HG03196 (cell line): ENCODE results near the gene RPS19BP1.

Experiments used
- ATAC-seq: cut with Tn5 transposase; IDR thresholded peaks from one replicate; pipeline ENCODE4 v1.9.1; 2021; ENCODE audit not compliant: unreplicated experiment

Gene RPS19BP1

DNA sequence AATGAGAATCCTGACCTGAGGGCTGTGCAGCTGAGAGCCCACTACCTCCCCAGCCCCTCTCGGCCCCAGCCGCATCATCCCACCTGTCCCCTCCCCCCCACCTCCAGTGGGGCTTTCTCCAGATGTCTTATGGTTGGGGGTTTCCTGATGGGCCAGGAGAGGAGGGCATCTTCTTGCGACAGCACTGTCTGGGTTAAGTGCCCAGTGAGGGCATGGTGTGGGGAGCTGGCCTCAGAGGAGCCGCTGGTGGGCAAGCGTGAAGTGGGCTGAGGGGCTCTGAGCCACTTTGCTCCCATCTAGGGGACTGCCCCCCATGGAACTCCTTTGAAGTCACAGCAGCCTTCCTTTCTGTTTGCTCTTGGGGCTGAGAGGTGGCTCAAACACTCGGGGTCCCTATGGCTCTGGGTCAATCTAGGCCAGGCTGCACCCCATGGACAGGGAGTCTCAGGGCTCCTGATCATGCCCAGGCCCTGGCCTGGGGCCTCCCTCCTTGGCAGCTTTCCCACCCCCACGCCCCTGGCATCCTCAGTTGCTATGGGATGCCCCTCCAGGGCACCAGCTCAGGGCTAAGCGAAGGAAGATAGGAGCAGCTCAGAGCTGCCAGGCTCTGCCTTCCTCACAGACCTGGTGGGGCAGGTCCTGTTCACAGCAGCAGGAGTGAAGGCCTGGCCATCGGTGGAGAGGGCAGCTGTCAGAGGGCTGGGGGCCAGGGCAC, 41.4 kb downstream of the RPS19BP1 start:
- no peak for ATAC-seq

DNA sequence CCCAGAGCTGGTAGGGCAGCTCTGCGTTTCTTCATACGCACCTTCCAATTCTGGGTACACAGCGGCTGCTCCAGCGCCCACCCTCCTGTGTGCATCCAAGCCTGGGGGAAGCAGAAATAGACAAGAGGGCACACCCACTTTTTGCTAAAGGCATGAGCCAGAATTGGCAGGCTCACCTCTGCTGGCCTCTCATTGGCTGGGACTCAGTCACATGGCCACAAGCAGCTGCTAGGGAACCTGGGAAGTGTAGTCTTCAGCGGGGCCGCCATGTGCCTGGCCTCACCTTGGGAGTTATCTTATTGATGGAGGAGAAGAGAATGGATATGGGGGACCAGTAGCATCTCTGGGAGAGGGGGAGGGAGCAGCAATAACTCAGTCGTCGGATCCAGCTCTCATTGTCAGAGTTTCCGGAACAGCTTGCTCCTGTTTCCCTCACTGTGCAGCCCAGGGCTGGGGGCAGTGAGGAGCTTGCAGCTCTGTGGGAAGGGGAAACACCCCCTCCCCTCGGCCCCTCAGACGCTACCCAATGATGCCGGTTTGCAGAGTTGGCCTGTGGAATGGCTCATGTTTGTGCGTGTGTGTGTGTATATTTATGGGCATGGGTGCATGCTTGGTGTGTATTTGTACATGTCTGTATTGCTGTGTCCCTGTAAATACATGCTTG, 42.3 kb downstream of the RPS19BP1 start:
- ATAC-seq, result no peak

DNA sequence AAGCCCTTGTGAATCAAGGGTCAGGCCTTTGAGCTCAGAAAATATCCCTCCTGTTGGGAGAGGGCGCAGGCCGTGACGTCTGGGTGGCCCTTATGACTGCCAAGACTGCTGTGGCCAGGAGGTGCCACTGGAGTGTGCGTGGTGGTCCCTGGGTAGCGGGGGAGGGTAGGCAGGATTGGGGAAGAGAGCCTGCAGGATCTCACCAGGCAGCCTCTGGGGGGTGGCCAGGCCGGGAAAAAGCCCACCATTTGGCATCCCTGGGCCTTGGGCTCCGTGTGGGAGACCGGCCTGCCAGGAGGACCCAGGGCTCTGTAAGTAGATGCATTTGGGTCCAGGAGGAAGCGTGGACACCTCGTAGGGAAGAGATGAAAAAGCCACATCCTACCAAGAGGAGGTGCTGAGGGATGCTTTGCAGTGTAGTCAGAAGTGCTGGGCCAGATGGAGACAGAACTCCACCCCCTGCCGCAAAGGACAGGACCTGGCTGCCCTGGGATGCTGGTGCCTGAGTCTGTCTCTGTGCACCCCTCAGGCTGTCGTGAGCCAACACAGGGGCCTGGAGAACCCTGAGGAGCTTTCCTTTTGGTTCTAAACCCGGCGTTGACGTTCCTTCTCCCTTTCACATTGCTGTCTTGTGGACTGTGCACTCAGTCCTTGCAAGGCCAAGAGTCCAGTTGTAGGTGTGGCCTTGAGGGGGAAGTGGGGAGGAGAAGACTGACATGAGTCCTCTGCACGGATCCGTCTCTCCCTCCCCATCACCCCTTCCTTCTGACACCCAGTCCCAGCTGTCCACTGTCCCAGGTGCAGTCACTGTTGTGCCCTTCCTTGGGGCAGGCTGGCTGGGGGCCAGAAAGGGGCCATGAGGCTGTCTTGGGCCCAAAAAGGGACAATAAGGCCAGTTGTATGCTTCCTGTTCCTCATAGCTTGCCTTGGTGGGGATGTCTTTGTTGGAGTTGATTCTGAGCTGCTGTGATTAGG, 43.2 kb downstream of the RPS19BP1 start:
- ATAC-seq, result no peak

- ATAC-seq, result no peak
Measured at GRCh38 chr22:39488563-39489083, 43.9 kb downstream of the RPS19BP1 start.

- ATAC-seq, result no peak
Measured at GRCh38 chr22:39487826-39488520, 44.6 kb downstream of the RPS19BP1 start.

DNA sequence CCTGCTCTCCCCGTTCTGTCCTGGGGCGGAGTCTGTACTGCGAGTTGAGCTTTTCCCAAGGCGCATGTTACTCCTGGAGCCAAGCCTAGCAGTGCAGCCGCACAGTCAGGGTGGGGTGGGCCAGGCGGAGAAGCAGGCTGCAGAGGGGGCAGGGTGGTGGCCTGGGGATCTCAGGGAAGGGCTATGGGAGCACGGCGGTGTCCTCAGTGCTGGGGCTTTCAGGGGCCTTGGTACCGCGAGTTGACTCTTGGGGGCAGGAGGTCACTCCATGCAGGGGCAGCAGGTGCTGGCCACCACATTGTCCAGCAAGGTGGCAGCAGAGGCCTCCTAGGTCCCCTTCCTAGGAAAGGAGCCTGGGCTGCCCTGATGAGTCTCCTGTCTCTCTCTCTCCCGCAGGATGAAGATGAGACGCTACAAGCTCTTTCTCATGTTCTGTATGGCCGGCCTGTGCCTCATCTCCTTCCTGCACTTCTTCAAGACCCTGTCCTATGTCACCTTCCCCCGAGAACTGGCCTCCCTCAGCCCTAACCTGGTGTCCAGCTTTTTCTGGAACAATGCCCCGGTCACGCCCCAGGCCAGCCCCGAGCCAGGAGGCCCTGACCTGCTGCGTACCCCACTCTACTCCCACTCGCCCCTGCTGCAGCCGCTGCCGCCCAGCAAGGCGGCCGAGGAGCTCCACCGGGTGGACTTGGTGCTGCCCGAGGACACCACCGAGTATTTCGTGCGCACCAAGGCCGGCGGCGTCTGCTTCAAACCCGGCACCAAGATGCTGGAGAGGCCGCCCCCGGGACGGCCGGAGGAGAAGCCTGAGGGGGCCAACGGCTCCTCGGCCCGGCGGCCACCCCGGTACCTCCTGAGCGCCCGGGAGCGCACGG, 45.4 kb downstream of the RPS19BP1 start:
- ATAC-seq, result no peak

- no peak for ATAC-seq
Measured at GRCh38 chr22:39482768-39483167, 49.8 kb downstream of the RPS19BP1 start.

DNA sequence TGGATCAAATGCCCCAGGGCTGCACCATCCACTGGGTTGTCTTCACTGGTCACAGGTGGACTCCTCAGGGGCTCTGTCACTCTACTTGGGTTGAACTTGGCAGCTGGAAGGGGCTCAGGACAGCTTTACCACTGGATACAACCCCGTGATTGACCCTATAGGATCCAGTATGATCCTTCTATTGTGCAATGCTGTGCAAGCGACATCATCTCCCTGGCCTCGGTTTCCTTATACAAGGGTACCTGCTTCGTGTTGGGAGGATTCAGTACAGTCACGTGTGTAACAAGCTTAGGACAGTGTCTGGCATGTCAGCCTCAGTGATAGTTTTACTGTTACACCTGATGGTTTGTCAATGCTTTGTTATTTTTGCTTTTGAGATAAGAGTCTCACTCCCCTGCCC, 51.0 kb downstream of the RPS19BP1 start:
- ATAC-seq, result no peak

DNA sequence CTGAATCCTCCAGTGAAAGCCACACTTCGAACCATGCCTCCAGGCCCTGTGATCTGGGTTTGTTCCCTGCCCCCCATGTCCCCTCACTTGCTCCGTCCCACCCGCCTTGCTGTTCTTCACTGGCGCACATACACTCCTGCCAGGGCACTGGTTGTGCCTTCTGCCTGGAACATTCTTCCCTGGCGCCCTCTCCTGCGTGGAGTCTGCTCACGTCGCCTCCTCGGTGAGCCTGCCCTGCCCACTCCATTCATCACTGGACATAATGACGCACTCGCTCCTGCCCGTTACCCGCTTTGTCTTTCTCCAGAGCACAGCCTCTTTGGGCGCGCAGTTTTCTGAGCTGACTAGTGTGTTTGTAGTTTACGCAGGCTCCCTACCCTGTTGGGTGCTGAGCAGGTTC, 51.5 kb downstream of the RPS19BP1 start:
- no peak for ATAC-seq

- no peak for ATAC-seq
Measured at GRCh38 chr22:39480557-39480956, 52.0 kb downstream of the RPS19BP1 start.

GRCh38 chr22:39479254-39479653, 53.3 kb downstream of the RPS19BP1 start:
- no peak for ATAC-seq
